ENCODE measurements around the gene DRG2.

DRG2 gene

DNA sequence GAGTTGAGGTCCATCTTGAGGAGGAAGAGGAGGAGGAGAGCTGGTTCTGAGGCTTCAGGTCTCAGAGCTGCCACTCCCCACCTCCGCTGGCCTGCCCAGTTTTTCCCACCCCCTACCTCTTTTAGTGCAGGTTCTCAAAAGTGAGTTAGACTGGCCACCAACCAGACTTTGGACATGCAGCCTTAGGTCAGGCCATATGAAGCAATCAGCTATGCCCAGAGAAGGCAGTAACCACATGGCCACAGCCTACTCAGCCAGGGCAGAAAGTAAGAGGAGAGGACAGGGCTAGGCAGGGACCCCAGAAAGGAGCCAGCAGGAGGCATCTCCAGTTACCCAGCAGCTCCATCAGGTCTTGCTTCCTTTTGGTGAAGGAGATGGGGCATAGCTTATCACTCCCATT lies 29.8 kb downstream of the DRG2 start:
- no peak for DNase-seq (ENCODE audit: low spot score)

DNA sequence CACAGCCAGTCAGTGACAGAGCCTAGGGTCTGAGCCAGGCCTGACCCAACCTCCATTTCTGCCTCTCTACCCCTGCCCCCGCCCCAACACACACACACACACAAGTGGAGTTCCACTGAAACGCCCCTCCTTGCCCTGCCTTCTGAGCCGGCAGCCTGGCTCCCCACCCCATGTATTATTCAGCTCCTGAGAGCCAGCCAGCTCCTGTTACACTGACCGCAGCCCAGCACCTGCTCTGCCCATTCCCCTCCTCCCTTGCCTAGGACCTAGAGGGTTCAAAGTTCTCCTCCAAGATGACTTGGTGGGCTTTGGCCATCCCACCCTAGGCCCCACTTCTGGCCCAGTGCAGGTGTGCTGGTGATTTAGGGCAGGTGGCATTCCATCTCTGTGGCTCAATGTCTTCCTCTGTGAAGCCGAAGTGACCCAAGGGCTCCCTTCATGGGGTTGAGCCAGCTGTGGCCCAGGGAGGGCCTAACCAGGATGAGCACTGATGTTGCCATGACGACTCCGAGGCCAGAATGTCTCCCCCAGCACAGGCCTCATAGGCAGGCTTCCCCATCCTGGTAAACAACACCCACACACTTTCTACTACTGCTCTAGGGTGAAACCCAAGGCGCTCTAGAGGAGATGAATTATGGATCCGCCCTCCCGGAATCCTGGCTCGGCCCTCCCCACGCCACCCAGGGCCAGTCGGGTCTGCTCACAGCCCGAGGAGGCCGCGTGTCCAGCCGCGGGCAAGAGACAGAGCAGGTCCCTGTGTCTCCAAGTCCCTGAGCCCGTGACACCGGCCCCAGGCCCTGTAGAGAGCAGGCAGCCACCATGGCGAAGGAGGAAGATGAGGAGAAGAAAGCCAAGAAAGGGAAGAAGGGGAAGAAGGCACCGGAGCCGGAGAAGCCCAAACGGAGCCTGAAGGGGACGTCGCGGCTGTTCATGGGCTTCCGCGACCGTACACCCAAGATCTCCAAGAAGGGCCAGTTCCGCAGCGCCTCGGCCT lies 30.5 kb downstream of the DRG2 start:
- DNase-seq (ENCODE audit: low spot score) = no peak

DNA sequence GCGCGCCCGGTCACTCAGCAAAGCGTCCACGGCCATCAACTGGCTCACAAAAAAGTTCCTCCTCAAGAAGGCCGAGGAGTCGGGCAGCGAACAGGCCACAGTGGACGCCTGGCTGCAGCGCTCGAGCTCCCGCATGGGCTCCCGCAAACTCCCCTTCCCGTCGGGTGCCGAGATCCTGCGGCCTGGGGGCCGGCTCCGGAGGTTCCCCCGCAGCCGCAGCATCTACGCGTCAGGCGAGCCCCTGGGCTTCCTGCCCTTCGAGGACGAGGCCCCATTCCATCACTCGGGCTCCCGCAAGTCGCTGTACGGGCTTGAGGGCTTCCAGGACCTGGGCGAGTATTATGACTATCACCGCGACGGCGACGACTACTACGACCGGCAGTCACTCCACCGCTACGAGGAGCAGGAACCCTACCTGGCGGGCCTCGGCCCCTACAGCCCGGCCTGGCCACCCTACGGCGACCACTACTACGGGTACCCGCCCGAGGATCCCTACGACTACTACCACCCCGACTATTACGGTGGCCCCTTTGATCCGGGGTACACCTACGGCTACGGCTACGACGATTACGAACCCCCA lies 31.5 kb downstream of the DRG2 start:
- no peak for DNase-seq (ENCODE audit: low spot score)

DNA sequence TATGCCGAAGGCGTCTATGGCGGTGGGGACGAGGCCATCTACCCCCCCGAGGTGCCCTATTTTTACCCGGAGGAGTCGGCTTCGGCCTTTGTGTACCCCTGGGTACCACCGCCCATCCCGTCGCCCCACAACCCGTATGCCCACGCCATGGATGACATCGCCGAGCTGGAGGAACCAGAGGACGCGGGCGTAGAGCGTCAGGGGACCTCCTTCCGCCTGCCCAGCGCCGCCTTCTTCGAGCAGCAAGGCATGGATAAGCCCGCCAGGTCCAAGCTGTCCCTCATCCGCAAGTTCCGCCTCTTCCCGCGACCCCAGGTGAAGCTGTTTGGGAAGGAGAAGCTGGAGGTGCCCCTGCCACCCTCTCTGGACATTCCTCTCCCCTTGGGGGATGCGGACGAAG lies 32.2 kb downstream of the DRG2 start:
- DNase-seq (ENCODE audit: low spot score) = no peak

DNA sequence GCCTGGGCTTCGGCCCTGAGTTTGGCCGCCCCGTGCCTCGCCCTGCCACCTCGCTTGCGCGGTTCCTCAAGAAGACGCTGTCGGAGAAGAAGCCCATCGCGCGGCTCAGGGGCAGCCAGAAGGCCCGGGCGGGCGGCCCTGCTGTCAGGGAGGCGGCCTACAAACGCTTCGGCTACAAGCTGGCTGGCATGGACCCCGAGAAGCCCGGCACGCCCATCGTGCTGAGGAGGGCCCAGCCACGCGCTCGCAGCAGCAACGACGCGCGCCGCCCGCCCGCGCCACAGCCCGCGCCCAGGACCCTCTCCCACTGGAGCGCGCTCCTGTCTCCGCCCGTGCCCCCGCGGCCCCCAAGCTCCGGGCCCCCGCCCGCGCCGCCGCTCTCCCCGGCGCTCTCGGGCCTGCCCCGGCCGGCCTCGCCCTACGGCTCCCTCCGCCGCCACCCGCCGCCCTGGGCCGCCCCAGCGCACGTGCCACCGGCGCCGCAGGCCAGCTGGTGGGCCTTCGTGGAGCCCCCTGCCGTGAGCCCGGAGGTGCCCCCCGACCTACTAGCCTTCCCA lies 32.8 kb downstream of the DRG2 start:
- no peak for DNase-seq (ENCODE audit: low spot score)

DNA sequence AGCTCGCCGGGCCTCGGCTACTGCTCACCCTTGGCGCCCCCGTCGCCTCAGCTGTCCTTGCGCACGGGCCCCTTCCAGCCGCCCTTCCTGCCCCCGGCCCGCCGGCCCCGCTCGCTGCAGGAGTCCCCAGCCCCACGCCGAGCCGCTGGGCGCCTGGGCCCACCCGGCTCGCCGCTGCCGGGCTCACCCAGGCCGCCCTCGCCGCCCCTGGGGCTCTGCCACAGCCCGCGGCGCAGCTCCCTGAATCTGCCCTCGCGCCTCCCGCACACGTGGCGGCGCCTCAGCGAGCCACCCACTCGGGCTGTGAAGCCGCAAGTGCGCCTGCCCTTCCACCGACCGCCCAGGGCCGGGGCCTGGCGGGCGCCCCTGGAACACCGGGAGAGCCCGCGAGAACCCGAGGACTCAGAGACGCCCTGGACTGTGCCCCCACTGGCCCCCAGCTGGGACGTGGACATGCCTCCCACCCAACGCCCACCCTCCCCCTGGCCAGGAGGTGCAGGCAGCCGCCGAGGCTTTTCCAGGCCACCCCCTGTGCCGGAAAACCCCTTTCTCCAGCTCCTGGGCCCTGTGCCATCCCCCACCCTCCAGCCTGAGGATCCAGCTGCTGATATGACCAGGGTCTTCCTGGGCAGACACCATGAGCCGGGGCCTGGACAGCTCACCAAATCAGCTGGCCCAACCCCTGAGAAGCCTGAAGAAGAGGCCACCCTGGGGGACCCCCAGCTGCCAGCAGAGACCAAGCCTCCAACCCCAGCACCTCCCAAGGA lies 33.6 kb downstream of the DRG2 start:
- no peak for DNase-seq (ENCODE audit: low spot score)

DNA sequence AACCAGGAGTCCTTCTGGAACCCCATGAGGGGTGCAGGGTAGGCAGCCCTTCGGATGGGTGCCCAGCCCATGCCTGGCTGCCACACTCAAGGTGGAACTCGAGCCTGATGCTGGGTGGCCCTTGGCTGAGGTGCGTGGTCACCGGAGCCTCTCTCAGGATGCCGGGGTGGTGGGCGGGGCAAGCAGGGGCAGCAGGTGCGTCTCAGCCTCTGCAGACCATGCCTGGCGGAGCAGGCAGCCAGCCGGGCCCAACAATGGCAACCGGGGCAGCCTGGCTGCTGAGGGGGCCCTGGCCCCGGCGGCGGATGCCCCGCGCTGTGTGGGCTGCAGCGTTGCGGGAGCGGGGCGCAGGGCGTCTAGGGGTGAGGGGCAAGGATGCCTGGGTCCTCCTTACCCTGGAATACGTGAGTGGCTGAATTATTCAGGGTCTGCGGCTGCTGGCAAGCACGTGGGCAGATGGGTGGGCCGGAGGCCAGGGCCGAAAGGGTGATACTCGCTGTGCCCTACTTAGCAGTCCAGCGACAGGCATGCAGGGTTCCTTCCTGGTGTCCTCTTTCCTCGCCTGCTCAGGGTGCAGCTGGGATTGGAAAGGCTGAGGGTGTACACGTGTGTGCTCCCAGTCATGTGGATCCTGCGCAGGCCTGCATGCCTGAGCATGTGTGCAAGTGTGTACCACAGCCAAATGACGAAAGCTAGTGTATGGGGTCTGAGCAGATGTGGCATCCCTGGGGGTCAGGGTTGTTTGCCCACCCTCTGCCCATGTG lies 35.4 kb downstream of the DRG2 start:
- DNase-seq (ENCODE audit: low spot score) = no peak

DNA sequence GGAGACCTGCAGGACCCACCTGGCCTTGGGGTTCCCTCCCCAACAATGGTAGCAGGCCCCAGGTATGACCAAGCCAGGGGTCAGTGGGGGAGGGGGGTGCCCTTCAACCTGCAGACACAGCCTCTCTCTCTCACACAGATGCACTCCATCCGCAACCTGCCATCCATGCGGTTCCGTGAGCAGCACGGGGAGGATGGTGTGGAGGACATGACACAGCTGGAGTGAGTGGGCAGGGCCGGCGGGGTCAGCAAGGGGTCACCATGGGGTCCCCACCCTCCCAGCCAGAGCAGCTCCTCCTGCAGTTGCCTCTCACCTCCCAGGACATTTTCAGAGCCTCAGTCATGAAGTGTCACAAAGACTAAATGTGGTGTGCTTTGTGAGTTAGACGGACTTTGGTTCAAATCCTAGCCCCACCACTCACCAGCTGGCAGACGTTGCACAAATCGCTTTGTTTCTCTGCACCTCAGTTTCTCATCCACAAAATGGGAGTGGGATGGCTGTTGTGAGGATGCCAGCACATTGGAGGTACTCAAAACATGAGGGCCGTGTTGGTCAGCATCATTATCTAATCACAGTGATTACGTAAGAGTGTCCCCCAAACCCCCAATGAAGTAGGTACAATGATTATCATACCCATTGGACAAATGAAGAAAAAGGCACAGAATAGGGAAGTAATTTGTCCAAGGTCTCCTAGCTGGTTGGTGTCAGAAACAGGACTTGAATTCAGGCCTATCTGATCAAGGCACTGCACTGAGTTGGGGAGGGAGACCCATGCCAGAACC lies 36.8 kb downstream of the DRG2 start:
- no peak for DNase-seq (ENCODE audit: low spot score)

DNA sequence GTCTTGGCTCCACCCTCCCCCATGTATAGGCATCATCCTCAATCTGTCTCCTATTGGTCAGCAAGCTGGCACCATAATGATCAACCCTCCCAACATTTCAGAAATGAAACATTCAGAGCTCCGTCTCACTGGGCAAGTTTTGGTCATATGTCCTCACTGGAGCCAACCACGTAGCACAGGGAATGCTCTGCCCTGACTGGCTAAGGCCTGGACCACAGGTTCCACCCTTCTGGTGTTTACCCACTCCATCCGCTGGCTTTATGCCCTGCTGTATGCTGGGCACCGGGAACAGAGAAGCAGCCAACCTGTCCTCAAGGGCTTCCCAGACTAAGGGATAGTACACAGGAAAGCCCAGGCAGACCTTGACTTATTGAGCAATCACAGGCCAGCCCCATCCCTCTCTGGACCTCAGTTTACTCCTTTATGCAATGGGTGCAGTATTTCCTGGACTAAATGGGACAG lies 41.3 kb downstream of the DRG2 start:
- DNase-seq (ENCODE audit: low spot score) = peak; percentile 53

DNA sequence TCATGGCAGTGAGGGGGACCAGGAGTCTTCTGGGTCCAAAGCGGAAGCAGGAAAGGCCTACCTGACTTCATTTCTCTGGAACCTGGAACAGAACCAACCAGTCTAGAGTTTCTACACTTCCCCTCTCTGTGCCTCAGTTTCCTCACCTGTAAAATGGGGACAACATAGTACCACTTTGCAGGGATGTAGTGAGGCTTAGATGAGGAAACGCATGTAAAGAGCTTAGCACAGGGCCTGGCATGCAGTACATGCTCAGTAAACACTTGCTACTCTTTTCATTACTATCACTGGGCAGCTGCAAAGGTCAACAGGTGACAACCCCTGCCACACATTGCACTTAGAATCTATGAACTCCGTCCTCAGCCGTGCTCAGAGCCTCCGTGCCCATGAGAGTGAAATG lies 45.0 kb downstream of the DRG2 start:
- DNase-seq (ENCODE audit: low spot score) = no peak

DNA sequence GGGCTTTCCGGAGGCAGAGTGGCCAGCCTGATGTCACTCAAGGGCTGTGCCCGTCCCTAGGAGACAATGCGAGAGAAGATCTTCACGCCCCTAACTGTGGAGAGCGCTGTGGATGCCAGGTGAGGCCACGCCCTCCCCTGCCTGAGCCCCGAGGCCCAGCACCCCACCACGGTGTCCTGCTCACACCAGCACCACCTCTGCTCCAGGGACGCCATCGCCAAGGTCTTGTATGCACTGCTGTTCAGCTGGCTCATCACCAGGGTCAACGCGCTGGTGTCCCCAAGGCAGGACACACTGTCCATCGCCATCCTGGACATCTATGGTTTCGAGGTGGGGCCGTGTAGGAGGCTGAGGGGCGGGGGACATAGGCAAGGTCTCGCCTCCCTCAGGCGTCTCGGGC lies 48.6 kb downstream of the DRG2 start:
- no peak for DNase-seq (ENCODE audit: low spot score)

DNA sequence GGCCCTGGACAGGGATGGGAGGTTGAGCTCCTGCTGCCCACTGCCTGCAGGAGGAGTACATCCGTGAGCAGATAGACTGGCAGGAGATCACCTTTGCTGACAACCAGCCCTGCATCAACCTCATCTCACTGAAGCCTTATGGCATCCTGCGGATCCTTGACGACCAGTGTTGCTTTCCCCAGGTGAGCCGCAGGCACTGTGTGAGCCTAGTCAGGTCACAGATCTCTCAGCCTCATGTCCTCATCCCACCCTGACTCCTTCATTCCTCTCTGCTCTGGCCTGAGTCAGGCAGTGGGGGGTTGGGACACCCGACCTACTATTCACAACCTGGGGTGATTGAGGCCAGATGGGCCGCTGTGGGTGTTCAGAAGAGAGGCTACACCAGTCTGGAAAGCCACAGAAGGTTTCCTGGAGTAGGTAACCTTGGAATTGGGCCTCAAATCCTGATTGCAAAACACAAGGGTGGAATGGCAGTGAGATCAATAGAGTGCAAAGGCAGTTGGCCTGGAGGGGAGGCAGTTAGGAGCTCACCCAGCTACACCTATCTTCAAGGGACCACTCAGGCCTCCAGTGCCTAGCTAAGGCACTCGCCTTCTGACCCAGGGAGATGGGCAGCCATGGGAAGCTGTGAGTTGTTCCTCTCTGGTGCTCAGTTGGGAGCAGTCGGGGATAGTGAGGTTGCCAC lies 50.5 kb downstream of the DRG2 start:
- DNase-seq (ENCODE audit: low spot score) = no peak

DNA sequence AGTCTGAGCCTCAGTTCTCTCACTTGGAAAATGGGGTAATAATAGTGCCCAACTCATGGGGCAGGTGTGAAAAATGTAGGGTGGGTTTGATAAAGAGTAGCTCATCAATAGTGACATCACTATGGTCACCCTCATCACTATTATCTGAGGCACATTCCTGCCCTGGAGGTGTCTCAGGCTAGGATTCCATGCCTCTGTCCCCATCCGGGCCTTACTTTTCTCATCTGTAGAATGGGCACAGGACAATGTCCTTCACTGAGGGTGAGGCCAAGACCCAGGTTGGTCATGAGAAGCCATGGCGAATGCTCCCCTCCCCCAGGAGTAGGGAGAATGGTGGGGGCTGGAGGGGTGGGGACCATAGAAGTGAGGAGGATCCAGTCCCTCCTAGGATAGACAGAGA lies 51.3 kb downstream of the DRG2 start:
- DNase-seq (ENCODE audit: low spot score) = no peak

DNA sequence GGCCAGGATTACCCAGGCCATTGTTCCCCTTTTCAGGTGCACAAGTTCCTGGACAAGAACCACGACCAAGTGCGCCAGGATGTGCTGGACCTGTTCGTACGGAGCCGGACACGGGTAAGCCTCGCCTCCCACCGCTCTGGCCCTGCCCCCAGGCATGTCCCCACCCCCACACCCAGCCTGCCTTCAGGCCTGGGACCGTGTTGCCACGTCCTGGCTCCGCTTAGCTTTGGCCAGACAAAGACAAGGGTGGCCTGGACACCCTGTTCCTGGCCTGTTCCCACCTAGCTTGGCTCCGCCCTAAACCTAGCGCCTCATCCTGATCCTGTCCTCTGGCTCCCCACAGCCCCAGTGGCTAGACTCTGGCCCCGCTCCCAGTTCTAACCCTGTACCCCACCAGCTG lies 51.8 kb downstream of the DRG2 start:
- DNase-seq (ENCODE audit: low spot score) = no peak

DNA sequence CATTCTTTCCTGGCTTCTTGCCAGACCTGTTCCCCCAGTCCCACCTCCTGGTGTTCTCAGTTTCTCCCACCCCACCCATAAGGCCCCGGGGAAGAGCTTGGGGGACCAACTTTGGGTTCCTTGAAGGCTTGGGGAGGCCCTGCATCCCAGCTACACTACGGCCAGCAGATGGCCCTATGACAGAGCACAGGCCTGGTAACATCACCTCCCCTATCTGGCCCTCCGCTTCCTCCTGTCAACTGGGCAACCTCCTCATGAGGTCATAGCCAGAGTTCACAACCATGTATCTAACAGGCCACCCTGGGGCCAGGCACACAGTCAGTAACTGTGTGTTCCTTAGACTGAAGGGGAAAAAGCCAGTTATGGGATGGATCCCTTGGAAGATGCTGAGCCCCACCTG lies 52.2 kb downstream of the DRG2 start:
- DNase-seq (ENCODE audit: low spot score) = peak; percentile 55

DNA sequence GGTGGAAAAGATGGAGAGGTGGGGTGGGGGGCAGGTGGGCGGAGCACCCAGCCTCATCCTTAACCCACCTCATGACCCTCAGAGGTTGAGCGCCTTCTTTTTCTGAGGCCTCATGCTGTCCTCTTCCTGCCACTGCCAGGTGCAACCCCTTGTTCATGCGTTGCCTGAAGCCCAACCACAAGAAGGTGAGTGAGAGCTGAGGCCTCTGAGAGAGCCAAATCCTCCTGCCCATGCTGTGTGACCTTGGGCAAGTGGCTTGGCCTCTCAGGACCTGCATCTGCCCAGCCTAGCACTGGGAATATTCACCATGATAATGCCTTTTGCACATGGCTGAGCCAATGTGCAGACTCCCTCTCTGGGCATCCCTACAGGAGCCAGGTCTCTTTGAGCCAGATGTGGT lies 52.9 kb downstream of the DRG2 start:
- DNase-seq (ENCODE audit: low spot score) = no peak

DNA sequence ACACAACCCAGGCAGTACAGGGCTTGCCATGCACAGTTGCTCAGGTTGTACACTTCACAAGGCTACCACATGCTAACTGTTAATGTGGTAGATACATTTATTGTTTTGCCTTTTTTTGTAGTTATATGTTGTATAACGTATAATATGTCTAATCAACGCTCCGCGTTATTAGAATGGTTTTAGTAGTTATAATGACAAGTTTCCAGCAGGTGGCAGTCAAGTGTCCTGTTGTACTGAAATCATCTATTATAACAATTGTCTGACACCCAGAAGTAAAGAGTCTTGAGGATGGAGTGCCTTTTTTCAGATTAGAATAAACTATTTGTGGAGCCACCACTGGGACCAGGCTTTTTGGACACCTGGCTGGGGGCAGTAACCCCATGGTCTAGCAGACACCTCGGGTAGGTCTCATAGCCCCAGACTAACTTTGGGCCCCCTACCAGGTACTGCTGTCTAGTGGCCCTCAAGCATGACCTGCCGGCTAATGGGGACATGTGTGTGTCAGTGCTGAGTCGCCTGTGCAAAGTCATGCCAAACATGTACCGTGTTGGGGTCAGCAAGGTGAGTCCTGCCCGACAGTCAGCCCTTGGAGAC lies 53.6 kb downstream of the DRG2 start:
- DNase-seq (ENCODE audit: low spot score) = peak; percentile 67

DNA sequence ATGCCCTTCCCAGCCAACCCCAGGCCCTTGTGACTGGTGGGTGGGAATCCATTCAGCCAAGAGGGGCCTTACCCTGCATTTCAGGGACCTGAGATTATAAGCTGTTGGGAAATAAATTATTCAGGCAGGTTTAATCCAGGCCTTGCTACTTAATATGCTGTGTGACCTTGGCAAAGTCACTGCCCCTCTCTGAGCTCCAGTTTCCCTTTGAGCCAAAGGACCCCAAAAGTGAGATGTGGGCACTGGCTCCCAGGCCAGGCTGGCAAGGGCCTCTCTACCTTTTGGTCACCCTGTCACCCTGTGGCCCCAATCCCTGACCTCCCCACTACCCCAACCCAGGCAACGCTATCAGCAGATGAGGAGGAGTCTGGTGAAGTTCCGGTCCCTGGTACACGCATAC lies 54.7 kb downstream of the DRG2 start:
- no peak for DNase-seq (ENCODE audit: low spot score)

DNA sequence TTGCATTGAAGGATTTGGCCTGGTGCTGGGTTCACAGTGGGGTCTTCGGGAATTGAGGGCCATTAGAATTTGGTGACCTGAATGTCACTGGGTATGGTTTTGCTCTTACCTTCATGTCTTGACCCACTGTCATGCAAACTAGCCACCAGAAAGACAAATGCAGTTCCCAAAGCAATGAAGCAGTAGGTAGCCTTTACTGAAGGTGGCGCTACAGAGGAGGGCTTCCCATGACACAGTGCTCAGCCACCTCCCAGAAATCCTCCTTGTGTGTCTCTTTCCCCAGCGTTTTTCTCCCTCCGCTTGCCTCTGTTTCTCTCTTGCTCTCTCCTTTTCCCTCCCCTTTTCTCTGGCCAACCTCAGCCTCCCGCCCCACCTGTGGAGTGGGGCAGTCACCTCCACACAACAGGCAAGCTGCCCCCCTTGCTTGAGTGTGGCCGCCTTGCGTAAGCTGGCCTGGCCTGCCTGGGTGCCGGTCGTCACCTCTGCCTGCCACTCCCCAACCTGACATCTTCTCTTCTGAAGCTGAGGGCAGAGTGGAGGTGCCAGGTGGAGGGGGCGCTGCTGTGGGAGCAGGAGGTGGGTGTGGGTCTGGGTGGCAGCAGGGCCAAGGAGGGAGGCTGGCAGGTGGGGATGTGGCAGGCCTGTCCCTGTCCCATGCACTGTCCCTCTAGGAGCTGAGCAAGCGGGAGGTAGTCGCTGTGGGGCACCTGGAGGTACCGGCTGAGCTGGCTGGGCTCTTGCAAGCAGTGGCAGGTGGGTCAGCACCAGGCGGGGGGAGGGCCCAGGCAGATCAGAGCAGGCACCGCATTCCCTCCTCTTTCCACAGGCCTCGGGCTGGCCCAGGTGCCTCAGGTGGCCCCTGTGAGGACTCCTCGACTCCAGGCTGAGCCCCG lies 55.5 kb downstream of the DRG2 start:
- DNase-seq (ENCODE audit: low spot score) = no peak

All from AG20443 (cell line).